Raji (cell line): ENCODE data around the gene HOXA10.

ENCODE experiments used
- POLR2A ChIP-seq: IDR thresholded peaks from 2 replicates; pipeline ENCODE4 v1.6.1; 2011; ENCODE audit warnings: low read depth, low read length, control low read depth; ENCODE audit not compliant: insufficient read depth

HOXA10 gene

DNA sequence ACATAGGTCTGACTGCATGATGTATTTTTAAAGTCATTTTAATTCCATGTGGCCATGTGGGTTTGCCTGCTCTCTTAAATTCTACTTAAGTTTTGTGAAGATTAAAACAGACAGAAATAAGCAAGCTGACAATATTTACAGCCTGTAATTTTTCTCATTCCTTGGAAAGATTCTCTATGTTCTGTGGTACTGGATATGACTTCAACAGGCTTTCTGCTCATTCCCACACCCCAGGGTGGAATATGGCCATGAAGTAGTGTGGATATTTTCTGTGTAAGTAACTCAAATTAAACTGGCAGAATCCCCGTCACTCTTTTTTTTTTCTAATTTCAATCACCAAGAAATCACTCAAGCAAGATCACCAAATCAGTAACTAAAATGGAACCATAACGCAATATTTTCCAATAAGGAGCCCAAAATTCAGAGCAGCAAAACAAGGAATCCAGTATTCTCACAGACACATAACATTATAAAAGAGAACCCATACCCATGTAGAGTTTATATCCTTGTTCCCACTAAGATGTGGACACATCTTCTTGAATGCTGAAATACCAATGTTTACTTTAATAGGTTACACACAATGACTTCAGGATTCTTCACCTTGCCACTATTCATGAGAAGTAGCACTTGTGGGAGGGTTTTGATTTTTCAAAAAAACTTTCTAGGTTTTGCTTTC, 36.3 kb downstream of the HOXA10 start:
- TF ChIP-seq POLR2A = no peak

DNA sequence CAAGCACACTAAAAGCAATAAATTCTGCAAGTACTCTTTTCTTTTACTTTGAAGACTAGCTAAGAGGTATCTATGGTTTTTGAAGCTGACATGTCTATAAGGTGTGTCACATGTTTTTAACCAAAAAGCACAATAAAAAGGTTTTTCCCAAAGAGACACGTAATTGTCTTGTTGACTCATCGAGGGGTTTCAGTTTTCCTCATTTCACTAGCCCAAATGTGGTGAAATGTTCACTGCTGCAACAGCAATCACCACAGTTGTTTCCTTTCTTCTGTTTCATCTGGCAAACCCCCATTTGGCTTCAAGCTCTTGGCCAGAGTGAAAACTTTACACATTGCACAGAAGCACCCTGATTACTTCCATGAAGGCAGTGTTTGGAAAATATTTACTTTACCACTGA, 39.7 kb downstream of the HOXA10 start:
- no peak for TF ChIP-seq POLR2A

DNA sequence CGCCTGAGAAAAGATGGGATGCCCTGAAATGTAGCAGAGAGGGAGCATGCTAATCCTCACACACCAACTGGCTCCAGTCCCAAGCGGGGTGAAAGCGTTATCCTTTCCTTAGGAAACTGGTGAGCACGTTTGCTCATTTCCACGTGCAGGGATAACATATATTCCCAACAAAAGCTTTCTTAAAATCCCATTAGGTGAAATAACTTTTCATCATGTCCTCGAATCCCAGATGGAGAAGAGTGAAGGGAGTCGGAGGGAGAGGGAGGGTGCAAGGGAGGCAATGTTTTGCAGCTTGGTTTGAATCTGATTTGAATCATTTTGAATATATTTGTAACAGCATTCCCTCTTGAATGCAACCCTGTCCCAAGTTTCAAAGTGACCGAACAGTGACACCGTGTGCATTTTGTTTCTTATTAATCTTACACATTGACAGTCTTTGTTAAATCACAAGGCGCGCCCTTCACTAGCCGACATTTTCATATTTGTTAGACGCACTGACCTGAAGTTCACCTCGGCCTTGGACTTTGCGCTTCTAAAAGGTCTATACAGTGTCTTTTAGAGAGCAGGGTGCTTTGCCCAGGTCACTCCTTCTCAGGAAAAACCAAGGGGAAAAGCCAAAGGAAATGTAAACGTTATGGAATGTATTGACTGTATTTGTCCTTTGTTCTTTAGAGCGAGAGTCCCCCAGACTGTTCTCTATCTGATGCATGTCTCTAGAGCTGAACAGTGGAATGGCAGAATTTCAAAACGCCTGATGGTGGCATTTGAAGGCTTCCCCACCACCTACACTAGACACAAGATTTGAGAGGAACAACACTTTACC, 40.5 kb downstream of the HOXA10 start:
- no peak for TF ChIP-seq POLR2A

DNA sequence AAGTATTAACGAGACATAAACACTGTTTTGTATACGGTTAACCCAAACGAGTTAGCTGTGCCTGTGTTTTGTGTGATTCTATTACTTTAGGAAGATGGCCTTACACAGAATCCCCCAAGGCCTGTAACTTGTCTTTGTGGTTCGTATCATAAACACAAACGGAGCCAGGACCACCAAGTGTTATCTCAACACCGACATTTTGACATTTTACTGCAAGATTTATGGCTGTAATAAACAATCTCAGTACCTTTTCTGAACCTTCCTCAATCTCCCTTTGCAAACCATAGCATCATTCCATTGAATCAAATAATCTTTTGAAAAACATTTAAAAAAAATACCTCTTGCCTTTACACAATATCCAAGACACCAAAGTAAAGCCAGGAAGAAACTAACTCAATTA, 41.1 kb downstream of the HOXA10 start:
- TF ChIP-seq POLR2A = no peak

DNA sequence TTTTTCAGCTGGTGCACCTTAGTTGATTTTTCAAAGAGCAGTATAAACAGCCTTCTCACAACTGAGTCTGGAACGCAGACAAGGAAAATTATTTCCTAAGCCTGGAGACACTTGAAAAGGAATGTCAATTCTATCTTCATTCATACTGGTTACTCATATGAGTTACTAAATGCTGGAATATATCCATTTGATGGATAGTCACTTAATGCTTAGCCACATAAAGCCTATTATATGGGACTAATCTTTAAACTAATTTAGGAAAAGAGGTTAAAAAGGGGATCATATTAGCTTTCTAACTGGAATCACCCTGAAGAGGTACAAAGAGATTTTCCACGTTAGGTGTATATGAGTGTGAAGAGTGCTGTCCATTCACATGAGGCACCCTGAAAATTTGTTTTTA, 41.9 kb downstream of the HOXA10 start:
- no peak for TF ChIP-seq POLR2A

DNA sequence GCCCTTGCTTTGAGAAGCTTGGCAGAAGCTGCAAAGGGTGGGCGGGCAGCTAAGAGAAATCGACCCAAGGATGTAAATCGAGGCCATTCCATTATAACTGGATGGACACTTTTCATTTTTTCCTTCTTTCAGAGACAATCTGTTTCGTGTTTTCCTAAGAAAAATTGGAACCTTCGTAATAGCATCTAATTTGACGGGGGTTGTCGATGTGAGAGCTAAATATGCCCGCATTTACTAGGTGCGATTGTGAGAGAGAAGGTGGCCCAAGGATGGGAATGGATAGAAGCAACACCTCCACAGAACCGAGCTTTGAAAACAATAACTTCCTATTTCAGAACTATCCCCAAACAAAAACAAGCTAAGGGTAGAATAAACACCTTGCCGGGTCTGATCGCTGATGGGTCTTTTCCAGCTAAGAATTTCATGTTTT, 42.7 kb downstream of the HOXA10 start:
- TF ChIP-seq POLR2A = no peak

DNA sequence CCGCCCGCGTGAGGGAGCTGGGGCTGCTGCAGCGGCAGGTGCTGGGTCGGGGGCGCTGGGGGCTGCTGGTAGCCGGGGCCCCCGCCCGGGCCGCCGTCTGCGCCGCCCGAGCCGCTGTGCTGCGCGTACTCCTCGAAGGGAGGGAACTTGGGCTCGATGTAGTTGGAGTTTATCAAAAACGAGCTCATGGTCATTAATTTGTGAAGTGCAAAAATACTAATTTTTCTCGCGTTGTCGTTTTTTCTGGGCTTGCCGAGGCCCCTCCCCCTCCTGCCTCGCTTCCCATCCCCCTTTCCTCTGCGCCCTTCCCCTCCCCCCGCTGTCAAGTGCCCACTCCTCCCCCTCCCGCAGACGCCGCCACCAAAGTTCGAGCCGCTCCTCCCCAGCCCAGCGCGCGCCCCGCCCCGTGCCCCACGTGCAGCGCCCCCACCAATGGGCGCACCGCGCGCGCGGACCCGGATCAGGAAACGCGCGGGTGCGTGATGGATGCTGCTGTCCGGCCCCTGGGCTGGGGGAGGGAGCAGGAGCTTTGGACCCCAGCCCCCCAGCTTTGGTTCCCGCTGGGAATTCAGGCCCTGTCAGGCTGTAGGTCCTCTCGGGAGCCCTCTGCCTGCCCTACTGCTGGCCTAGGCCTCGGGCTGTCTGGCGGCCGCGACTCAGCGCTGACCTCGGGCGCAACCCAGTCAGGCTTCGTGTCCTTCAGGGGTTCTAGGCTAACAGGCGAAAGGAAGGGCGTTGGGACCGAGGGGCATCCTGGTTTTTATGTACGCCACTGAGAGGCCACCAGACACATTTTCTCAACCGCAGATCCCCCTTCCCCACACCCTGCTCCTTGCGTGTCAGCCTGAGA, 43.4 kb downstream of the HOXA10 start, which contains the start of gene HOXA4:
TSS of gene HOXA4 (minus strand) at position 218 of the 850 bp plus-strand sequence. CDS start at position 194, 24 bp downstream.
- no peak for TF ChIP-seq POLR2A

DNA sequence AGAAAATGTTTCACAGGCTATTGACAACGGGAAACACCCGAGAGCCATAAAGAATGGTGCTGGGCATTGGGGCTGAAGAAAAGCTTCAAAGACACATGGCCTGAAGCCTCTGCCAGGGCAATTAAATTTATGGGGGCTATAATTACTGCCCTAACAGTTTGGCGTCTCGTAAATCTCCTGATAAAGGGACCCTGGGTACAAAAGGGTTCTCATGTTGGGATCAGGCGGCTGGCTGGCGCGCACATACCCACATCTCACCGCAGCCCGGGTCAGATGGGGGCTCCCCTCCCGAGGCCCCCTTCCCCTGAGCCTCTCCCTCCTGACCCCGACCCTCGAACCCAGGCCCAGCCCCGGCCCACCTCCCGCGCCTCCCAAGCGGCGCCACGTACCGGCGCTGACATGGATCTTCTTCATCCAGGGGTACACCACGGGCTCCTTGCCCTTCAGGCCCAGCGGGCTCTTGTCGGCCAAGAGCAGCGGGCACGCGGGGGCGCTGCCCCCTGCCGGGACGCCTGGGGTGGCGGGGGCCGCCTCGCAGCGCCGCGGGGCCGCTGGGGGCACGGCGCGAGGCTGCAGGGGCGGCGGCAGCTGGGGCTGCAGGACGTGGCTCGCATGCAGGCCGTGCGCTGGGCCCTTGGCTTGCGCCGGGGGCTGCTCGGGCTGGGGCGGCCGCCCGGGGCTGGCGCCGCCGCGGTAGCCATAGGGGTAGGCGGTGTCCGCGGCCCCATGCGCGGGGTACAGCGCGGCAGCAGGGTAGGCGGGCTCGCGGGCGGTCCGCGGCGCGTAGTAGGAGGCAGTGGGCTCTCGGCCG, 44.2 kb downstream of the HOXA10 start:
- TF ChIP-seq POLR2A = no peak

DNA sequence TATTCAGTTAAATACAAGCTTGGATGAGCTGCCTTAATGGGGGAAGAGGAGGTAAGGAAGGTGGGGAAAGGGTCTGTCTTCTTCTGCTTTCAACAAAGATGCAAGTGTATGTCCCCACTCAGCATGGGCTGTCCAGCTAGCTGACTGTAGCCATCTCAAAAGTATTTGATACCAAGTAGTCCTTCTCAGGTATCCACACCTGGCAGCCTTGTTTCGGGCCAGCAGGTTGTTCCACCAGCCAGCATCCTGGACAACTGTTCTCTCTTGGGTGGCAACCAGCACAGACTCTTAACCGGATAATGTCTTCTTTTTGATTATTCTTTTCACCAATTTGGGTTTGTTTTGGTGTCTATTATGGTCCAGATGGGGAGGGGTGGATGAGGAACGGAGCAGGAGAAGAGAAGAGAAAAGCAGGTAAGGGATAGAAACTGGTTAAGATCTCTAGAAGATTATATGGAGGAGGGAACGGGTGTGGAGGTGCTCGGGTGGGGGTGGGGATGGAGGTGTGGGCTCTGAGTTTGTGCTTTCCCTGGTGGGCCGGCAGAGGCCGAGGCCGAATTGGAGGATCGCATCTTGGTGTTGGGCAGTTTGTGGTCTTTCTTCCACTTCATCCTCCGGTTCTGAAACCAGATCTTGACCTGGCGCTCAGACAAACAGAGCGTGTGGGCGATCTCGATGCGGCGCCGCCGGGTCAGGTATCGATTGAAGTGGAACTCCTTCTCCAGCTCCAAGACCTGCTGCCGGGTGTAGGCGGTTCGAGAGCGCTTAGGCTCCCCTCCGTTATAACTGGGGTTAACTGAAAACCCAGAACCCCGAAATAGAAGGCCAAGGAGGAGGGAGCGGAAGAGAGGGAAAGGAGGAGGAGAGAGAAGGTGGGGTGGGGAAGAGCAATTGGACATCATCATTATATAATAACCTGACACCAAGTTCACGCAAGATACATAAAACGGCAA, 45.1 kb downstream of the HOXA10 start:
- TF ChIP-seq POLR2A = no peak

DNA sequence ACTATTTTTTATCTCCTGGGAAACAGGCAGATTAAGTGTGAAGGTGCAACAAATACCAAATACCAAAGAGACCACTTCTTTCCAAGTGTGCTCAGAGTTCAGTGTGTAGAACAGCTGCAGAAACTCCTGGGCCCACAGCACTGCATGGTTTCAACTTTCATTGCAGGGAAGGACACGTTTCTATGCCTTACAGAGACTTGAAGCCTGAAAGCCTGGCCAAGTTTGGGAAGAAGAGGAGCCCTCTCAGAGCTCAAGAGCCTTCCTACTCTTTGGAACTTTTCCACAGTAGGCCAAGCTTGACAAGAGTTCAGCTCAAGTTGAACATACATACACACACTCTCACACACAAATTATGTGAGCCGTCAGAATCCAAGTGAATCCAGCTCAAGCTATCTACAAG, 46.1 kb downstream of the HOXA10 start:
- TF ChIP-seq POLR2A = no peak

DNA sequence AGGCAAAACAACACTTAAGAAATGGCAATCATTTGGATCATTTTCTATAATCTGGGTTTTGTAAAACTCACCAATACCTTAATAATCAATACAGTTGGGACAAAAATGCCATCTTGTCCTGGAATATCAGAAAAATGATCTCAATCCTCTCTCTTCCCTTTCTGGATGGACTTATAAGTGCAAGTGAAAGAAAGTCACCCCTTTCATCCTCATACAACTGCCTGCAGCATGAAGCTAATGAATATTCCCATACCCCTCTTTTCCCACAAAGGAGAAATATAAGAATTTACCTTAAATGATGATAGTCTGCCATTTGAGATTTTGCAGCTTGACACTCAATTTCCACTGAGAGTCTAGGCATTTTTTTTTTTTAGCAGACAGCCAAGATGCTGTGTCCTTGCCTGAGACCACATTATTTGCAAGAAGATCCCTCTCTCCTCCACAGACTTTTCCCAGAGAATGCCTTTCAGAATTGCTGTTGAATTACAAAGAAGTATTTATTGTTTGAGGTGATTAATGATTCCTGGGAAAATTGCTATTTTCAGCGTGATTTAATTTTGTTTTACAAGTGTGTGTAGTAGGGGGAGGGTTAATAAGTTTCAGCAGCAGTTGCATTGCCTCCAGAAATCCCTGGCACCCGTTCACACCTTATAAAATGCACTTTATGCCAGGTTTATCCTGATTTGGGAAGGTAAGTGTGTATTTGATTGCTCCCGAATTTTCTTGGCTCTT, 47.4 kb downstream of the HOXA10 start:
- no peak for TF ChIP-seq POLR2A

DNA sequence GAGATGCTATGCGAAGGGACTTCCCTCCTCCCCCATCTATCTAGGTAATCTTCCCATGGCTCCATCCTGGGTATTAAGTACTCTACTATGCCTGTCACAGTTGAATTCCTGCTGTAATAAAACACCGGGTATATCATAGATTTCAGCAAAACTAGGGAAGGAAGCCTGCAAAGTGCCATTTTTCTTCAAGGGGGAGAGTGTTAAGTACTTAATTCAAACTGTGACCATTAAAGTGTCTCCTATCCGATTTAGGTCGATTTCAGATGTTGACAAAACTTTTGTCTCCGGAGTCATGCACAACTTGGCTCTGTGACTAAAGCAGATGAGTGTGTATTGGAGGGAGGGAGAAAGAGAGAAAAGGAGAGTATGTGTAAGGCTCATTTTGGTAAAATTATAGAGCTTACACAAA, 48.1 kb downstream of the HOXA10 start:
- TF ChIP-seq POLR2A = no peak
